Coronary artery (tissue), 2 donors: ENCODE results near the gene MAP7D3.

Experiments used
- DNase-seq: peaks from one replicate; pipeline ENCODE4 v3.0.0-alpha.2; 2017; ENCODE audit warnings: low spot score
- H3K27ac ChIP-seq, 2 donors: fragments of 200-600 bp; sonication (generic); one replicate each; pipeline ENCODE4 v1.5.1; 2016 to 2019
- H3K4me3 ChIP-seq: fragments of 200-600 bp; sonication (generic); 2 replicates; pipeline ENCODE4 v1.5.1; 2016; ENCODE audit warnings: mild to moderate bottlenecking, moderate library complexity
- TF ChIP-seq, protein P1 (sequence below): fragments of 200-600 bp; sonication (generic); IDR thresholded peaks from one replicate; pipeline ENCODE4 v1.5.1; 2019; ENCODE audit warnings: antibody characterized with exemption

The MAP7D3 gene

DNA sequence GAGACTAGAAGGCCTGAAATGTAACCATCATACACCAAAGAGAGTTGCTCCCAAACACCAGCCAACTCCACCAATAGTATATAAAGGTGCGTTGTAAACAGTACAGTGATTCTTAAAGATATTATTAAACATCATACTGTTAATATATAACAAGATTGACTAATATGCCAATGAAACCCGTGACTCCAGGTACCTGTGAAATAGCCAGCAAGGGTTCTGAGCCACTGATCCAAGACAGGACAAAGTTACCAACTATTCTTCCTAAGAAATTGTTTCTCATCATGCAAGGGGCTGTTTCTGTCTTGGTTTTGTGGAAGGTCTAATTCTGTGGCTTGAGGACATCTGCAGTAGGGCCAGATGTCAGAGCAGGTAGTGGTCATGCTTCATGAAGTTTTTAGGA is 56.7 kb downstream of the MAP7D3 start:
- DNase-seq = no peak
- H3K4me3 ChIP-seq = no peak overlapping the region
- TF ChIP-seq, protein P1, sequence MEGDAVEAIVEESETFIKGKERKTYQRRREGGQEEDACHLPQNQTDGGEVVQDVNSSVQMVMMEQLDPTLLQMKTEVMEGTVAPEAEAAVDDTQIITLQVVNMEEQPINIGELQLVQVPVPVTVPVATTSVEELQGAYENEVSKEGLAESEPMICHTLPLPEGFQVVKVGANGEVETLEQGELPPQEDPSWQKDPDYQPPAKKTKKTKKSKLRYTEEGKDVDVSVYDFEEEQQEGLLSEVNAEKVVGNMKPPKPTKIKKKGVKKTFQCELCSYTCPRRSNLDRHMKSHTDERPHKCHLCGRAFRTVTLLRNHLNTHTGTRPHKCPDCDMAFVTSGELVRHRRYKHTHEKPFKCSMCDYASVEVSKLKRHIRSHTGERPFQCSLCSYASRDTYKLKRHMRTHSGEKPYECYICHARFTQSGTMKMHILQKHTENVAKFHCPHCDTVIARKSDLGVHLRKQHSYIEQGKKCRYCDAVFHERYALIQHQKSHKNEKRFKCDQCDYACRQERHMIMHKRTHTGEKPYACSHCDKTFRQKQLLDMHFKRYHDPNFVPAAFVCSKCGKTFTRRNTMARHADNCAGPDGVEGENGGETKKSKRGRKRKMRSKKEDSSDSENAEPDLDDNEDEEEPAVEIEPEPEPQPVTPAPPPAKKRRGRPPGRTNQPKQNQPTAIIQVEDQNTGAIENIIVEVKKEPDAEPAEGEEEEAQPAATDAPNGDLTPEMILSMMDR = no peak
- peak overlapping the region in 1 of 2 donors; percentile 85 for H3K27ac ChIP-seq

DNA sequence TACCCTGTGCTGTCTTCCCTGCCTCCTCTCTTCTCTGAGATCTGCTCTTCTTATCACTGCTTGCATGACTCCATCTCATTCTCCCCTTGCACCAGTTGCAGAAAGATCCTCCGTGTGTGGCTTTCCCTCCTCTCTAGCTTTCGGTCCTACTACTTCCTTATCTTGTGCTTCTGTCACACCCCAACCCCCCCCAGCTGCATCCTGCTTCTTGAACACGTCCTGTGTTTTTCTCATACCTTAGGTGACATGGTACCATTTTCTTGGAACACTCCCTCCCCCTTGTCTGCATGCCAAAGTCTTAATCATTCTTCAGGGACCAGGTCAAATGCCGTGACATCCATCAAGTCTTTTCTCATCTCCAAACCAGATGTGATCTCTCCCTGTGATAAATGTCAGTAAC is 57.4 kb downstream of the MAP7D3 start:
- TF ChIP-seq, protein P1 = no peak
- peak overlapping the region; percentile 10 for H3K4me3 ChIP-seq
- no peak for DNase-seq
- peak overlapping the region; percentile 15 to 85 for H3K27ac ChIP-seq

DNA sequence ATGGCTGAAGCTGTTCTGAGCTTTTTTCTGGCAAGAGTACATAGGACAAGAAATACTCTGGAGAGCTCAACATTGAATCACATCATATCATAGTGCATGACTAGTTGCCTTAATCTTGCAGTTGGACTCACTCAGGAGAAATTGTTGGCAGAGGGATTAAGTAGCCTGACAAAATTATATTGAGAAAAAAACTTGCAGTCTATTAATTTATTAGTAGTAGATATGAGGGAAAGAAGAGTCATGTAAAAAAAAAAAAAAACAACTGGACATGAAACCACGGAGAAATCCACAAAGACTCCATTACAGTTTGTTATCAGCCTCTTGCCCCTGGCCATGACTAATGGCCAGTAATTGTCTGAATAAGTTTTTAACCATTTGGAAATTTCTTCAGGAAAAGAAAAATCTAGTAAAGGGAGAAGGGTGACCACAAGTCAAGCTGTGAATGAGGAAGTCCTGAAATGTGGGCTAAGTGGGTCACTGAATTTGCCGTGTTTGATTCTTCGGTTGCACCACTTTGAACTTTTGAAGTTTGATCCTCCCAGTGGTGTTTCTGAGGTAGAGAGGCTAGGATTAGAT is 58.3 kb downstream of the MAP7D3 start:
- H3K27ac ChIP-seq = peak overlapping the region; percentile 15 to 85

DNA sequence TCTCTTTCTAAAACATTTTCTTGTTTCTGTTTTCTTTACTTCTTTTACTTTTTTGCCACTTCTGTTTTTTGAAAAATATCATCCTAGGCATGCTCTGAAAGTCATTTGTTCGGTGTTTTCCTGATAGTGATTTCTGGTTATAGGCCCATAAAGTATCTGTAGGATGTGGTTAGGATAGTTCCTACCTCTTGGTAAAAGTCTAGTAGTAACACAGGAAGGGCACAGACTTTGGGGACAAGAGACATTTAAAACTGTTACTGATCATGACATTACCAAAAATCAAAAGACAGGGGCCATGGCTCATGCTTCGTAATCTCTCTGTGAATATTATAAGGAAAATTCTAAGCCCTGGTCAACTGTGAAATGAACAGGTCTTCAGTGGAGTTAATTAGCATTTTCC is 59.1 kb downstream of the MAP7D3 start:
- H3K4me3 ChIP-seq = no peak overlapping the region
- DNase-seq = no peak
- TF ChIP-seq, protein P1 = no peak
- H3K27ac ChIP-seq = peak overlapping the region; percentile 59 to 65

More for the DNA sequence above, 58.3 kb downstream of the MAP7D3 start:
- no peak for DNase-seq
- TF ChIP-seq, protein P1 = no peak
- no peak overlapping the region for H3K4me3 ChIP-seq

DNA sequence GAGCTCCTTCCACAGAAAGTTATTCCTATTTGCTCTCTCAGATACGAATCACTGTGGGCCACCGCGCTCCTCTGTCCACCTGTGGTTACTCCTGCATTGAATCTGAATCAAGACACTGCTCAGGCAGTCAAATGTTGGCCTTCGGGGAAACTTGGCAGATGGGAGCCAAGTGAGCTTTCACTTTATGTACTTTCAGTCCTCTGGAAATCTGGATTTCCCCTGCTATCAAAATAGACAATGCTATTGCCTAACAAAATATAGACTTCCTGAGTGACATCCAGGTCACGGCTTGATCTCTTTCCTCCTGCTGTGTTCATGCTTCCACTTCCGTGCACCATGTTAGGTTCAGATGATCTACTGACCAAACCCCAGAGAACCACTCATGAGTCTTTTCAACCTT is 60.0 kb downstream of the MAP7D3 start:
- Histone ChIP-seq H3K4me3 (peak overlapping the region; percentile 30), H3K27ac (peak overlapping the region; percentile 59 to 75)
- no peak for DNase-seq
- TF ChIP-seq, protein P1 = no peak

DNA sequence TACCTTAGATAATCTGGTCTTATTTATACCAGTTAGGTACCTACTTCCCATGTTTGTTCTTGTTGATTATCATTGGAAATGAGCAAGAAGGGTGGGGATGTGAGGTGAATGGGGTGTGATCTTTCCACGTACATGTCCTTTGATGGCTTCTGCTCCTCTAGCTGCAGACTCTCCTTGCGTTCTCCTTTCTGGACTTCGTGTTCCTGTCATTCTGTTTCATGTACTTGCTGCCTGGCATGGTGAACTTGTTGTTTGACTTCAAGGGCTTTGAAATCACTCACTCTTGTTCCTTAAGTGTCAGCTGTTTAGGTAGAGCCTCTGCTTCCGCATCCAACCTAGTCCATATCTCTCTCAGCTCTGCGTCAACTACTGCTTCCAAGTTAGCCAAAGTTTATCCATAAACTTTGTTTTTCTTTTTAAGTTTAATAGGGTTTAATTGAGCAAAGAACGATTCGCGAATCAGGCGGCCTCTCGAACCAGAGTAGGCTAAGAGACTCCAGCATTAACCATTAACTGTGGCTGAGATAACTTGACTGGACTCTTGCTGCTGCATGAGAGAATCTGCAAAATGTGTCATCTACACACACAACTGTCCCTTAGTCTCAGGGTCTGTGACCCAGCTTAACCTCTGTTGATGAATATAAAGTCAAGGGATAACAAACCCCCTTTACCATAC is 61.0 kb downstream of the MAP7D3 start:
- no peak for DNase-seq
- no peak overlapping the region for H3K4me3 ChIP-seq
- peak overlapping the region in 1 of 2 donors; percentile 75 for H3K27ac ChIP-seq
- TF ChIP-seq, protein P1 = no peak

DNA sequence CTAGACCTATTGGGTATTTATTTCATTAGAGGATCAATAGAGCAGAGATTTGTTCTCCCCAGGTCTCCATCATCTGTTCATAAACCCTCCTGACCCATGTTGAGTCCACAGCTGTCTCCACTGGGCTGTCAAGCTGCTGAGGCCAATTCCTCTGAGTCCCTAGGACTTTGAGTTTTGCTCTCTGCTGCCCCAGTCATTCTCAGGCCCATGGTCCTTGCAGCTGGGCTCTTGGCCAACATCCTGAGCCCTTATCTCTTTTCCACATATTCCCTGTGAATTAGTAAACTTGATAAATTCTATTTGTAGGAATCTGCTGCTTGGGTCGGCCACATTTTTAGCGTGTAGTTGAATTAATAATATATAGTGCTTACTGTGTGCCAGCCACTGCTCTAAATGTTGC is 62.0 kb downstream of the MAP7D3 start:
- Histone ChIP-seq H3K4me3 (no peak overlapping the region), H3K27ac (peak overlapping the region; percentile 18 to 75)
- DNase-seq = no peak
- TF ChIP-seq, protein P1 = no peak
